ENCODE results near the gene PDE7B. TPM values are rescaled to one million over a fixed set of nuclear protein-coding genes. Genes with fewer than 3 reads are reported as not detected.

PDE7B gene
- total and polyA plus RNA-seq, 2 donors (not counting 1 experiment from before 2014, with no cell fraction given) = 2.6 to 7.5 TPM

DNA sequence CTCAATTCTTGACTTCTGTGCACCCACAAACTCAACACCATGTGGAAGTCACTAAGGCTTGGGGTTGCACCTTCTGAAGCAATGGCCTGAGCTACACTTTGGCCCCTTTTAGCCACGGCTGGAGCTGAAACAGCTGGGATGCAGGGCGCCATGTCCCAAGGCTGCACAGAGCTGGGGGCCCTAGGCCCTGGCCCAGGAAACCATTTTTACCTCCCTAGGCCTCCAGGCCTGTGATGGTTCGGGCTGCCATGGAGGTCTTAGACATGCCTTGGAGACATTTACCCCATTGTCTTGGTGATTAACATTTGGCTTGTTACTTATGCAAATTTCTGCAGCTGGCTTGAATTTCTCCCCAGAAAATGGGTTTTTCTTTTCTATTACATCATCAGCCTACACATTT, 311.8 kb downstream of the PDE7B start:
- Histone ChIP-seq H2AFZ (ENCODE audit: insufficient read depth, low read depth, low read length, poor library complexity, severe bottlenecking) (no peak overlapping the region), H3K9me3 (ENCODE audit: control extremely low read depth in 1 of 3, control insufficient read depth in 2 of 3, insufficient read depth in 1 of 3, low read length in 2 of 3) (peaks cover 0 to 7% (median 6%) of the 10 kb centered on the region in 3 donors), H3K27me3 (replicated peaks in 1 of 4; ENCODE audit: control extremely low read depth in 1 of 4, control insufficient read depth in 3 of 4, insufficient read depth in 4 of 4, low read length in 3 of 4) (no peaks in the 10 kb centered on the region), H3K79me2 (ENCODE audit: control insufficient read depth, insufficient read depth, low read length) (no peaks in the 10 kb centered on the region), H3K4me3 (ENCODE audit: control extremely low read depth in 1 of 5, extremely low read depth in 1 of 5, insufficient read depth in 1 of 5, low read depth in 2 of 5, low read length in 4 of 5) (no peak overlapping the region), H3K4me1 (ENCODE audit: control insufficient read depth in 2 of 2, insufficient read depth in 2 of 2, low read length in 2 of 2) (no peaks in the 10 kb centered on the region), H3K9ac (ENCODE audit: low read length) (no peak overlapping the region), H3K36me3 (replicated peaks in 1 of 2; ENCODE audit: control extremely low read depth in 1 of 2, control insufficient read depth in 1 of 2, extremely low read depth in 1 of 2, insufficient read depth in 2 of 2, low read length in 1 of 2) (peaks cover 0 to 11% of the 10 kb centered on the region in 2 experiments), H3K27ac (ENCODE audit: low read length in 2 of 2) (no peak overlapping the region), H3K4me2 (replicated peaks; ENCODE audit: low read depth, low read length, poor library complexity, severe bottlenecking) (no peak overlapping the region), H4K20me1 (ENCODE audit: control insufficient read depth, insufficient read depth, low read length, poor library complexity, severe bottlenecking) (no peaks in the 10 kb centered on the region)
- POLR2A ChIA-PET = no interaction called here
- Mint-ChIP-seq H3K4me1 (no peaks in the 10 kb centered on the region), H3K27ac (no peak overlapping the region), H3K27me3 (no peaks in the 10 kb centered on the region), H3K4me3 (no peak overlapping the region), H3K9me3 (ENCODE audit: insufficient read depth) (peaks cover 9% of the 10 kb centered on the region)
- CTCF ChIA-PET = no interaction called here
- TF ChIP-seq EZH2 (IDR thresholded peaks at IDR 0.05; ENCODE audit: borderline replicate concordance, insufficient read depth, low read depth, low read length, poor library complexity, severe bottlenecking) = no peak
- TF ChIP-seq, protein P1, sequence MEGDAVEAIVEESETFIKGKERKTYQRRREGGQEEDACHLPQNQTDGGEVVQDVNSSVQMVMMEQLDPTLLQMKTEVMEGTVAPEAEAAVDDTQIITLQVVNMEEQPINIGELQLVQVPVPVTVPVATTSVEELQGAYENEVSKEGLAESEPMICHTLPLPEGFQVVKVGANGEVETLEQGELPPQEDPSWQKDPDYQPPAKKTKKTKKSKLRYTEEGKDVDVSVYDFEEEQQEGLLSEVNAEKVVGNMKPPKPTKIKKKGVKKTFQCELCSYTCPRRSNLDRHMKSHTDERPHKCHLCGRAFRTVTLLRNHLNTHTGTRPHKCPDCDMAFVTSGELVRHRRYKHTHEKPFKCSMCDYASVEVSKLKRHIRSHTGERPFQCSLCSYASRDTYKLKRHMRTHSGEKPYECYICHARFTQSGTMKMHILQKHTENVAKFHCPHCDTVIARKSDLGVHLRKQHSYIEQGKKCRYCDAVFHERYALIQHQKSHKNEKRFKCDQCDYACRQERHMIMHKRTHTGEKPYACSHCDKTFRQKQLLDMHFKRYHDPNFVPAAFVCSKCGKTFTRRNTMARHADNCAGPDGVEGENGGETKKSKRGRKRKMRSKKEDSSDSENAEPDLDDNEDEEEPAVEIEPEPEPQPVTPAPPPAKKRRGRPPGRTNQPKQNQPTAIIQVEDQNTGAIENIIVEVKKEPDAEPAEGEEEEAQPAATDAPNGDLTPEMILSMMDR (IDR thresholded peaks at IDR 0.05) = no peak
- DNase-seq (no peak), ATAC-seq (ENCODE audit: low read depth) (no peak)
- intact Hi-C loops (cut with micrococcal nuclease) = no loop called here
- 88% methylated on average over 2 of the region's 3 CpGs for WGBS (ENCODE audit: insufficient coverage)

DNA sequence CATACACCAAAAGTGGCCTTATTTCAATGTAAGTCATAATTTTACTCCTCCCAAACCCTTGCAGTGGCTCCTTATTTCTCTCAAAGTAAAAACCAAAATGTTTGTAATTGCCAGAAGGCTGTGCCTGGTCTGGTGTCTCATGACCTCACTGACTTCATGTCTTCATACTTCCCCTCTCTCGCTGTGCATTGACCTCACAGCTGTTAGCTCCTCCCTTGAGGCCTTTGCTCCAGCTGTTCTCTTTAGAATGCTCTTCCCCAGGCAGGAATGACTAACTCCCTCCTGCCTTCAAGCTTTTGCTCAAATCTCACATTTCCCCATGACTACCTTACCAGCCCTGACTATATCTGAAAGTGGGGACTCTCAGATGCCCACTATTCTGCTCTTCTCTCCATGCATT, 315.3 kb downstream of the PDE7B start:
- H3K27ac Mint-ChIP-seq = no peak overlapping the region
- Histone ChIP-seq H3K27ac (ENCODE audit: low read length in 2 of 2) (no peak overlapping the region), H4K20me1 (ENCODE audit: control insufficient read depth, insufficient read depth, low read length, poor library complexity, severe bottlenecking) (no peaks in the 10 kb centered on the region), H2AFZ (ENCODE audit: insufficient read depth, low read depth, low read length, poor library complexity, severe bottlenecking) (no peak overlapping the region), H3K36me3 (replicated peaks in 1 of 2; ENCODE audit: control extremely low read depth in 1 of 2, control insufficient read depth in 1 of 2, extremely low read depth in 1 of 2, insufficient read depth in 2 of 2, low read length in 1 of 2) (peaks cover 0 to 4% of the 10 kb centered on the region in 2 experiments), H3K4me2 (replicated peaks; ENCODE audit: low read depth, low read length, poor library complexity, severe bottlenecking) (no peak overlapping the region), H3K9me3 (ENCODE audit: control extremely low read depth in 1 of 3, control insufficient read depth in 2 of 3, insufficient read depth in 1 of 3, low read length in 2 of 3) (peaks cover 0 to 7% (median 3%) of the 10 kb centered on the region in 3 donors), H3K9ac (ENCODE audit: low read length) (no peak overlapping the region), H3K4me1 (ENCODE audit: control insufficient read depth in 2 of 2, insufficient read depth in 2 of 2, low read length in 2 of 2) (no peaks in the 10 kb centered on the region), H3K27me3 (replicated peaks in 1 of 4; ENCODE audit: control extremely low read depth in 1 of 4, control insufficient read depth in 3 of 4, insufficient read depth in 4 of 4, low read length in 3 of 4) (no peaks in the 10 kb centered on the region), H3K4me3 (ENCODE audit: control extremely low read depth in 1 of 5, extremely low read depth in 1 of 5, insufficient read depth in 1 of 5, low read depth in 2 of 5, low read length in 4 of 5) (no peak overlapping the region), H3K79me2 (ENCODE audit: control insufficient read depth, insufficient read depth, low read length) (no peaks in the 10 kb centered on the region)
- TF ChIP-seq, protein P1 (IDR thresholded peaks at IDR 0.05) = no peak
- no peak for TF ChIP-seq EZH2 (IDR thresholded peaks at IDR 0.05; ENCODE audit: borderline replicate concordance, insufficient read depth, low read depth, low read length, poor library complexity, severe bottlenecking)
- H3K4me1 Mint-ChIP-seq = no peaks in the 10 kb centered on the region
- no peak for DNase-seq
- ATAC-seq (ENCODE audit: low read depth) = no peak
- ChIA-PET CTCF (no interaction called here), POLR2A (no interaction called here)
- no peaks in the 10 kb centered on the region for H3K27me3 Mint-ChIP-seq
- peaks cover 7% of the 10 kb centered on the region for H3K9me3 Mint-ChIP-seq (ENCODE audit: insufficient read depth)
- no peak overlapping the region for H3K4me3 Mint-ChIP-seq
- 93% methylated on average over 1 of the region's 1 CpG for WGBS (ENCODE audit: insufficient coverage)
- intact Hi-C loops (cut with micrococcal nuclease) = no loop called here
